22Rv1 (cell line): ENCODE measurements around the gene KRTAP10-10.

ENCODE experiments used
- CTCF ChIP-seq: fragments of 450-650 bp; IDR thresholded peaks from 2 replicates; pipeline ENCODE4 v1.5.1; 2017; ENCODE audit warnings: mild to moderate bottlenecking
- ZFX ChIP-seq: fragments of 450-650 bp; IDR thresholded peaks from 2 replicates; pipeline ENCODE4 v1.6.1; 2017; ENCODE audit warnings: antibody characterized with exemption, borderline replicate concordance

GRCh38 chr21:44626262-44626661 lies 10.9 kb upstream of the KRTAP10-10 start:
- TF ChIP-seq CTCF (no peak), ZFX (no peak)
